Epithelial cell of proximal tubule (primary cell): Measurements from ENCODE around the gene OS9. TPM values are rescaled to one million over a fixed set of nuclear protein-coding genes. Genes with fewer than 3 reads are reported as not detected.

Source experiments
- DNase-seq: peaks from one replicate; pipeline ENCODE4 v3.0.0-alpha.2; 2011; ENCODE audit warnings: low read depth
- H3K4me3 ChIP-seq: 2 replicates; pipeline ENCODE4 v1.5.1; 2011; ENCODE audit warnings: low read depth, mild to moderate bottlenecking, low read length
- CTCF ChIP-seq: conservative IDR thresholded peaks from 2 replicates; pipeline ENCODE4 v1.5.1; 2012; ENCODE audit warnings: low read depth, mild to moderate bottlenecking, low read length
- total RNA-seq: library from RNA; depleted of rRNA; stranded (reverse); fragments of >200 nt; gene quantifications from 2 replicates; pipeline ENCODE4 v1.2.3, GENCODE V29; 2015

Gene OS9
- total RNA-seq, 1 donor from 2014 or later = 101 TPM

- H3K4me3 ChIP-seq = peak overlapping the region; percentile 78
- no peak for DNase-seq
- no peak for TF ChIP-seq CTCF
Observed at GRCh38 chr12:57725851-57726150, 31.9 kb downstream of the OS9 start.

- no peak for DNase-seq
- TF ChIP-seq CTCF = peak; percentile 80
Observed at GRCh38 chr12:57726151-57726883, 32.4 kb downstream of the OS9 start.

GRCh38 chr12:57726884-57727757 is 33.2 kb downstream of the OS9 start:
- peak overlapping the region; percentile 78 for H3K4me3 ChIP-seq
- DNase-seq = no peak
- TF ChIP-seq CTCF = peak; percentile 24

More at GRCh38 chr12:57726151-57726883, 32.4 kb downstream of the OS9 start:
- peak overlapping the region; percentile 78 for H3K4me3 ChIP-seq

GRCh38 chr12:57727758-57728395 is 33.9 kb downstream of the OS9 start:
- no peak overlapping the region for H3K4me3 ChIP-seq
- no peak for DNase-seq
- no peak for TF ChIP-seq CTCF

GRCh38 chr12:57729321-57729844 is 35.5 kb downstream of the OS9 start:
- H3K4me3 ChIP-seq = no peak overlapping the region
- no peak for TF ChIP-seq CTCF

GRCh38 chr12:57730336-57731067 is 36.6 kb downstream of the OS9 start:
- H3K4me3 ChIP-seq = no peak overlapping the region
- TF ChIP-seq CTCF = no peak
- DNase-seq = no peak

More at GRCh38 chr12:57729321-57729844, 35.5 kb downstream of the OS9 start:
- no peak for DNase-seq
